Stimulated activated naive CD8-positive, alpha-beta T cell treated with anti-CD3 and anti-CD28 coated beads, Interleukin-15, Interleukin-2, amounts not matched to agents 100 ng/mL and 50 ng/mL, for 24 hours (primary cell): ENCODE data around the gene CCDC190.
"Not testable (repeated sequence)": the region's sequence is repeated elsewhere in the genome, so short reads cannot be mapped to it uniquely, and the experiment has no call there.

ENCODE experiments used
- H3K27ac Mint-ChIP-seq: one replicate; pipeline ENCODE4 v1.8.0; 2021; ENCODE audit warnings: mild to moderate bottlenecking, mixed read lengths
- H3K27me3 Mint-ChIP-seq: one replicate; pipeline ENCODE4 v1.8.0; 2021; ENCODE audit warnings: mixed read lengths
- H3K36me3 Mint-ChIP-seq: one replicate; pipeline ENCODE4 v1.8.0; 2021; ENCODE audit warnings: low read depth, mixed read lengths
- H3K4me1 Mint-ChIP-seq: one replicate; pipeline ENCODE4 v1.8.0; 2021; ENCODE audit warnings: low read depth, mixed read lengths
- H3K4me3 Mint-ChIP-seq: one replicate; pipeline ENCODE4 v1.8.0; 2021; ENCODE audit warnings: mild to moderate bottlenecking, mixed read lengths
- H3K9me3 Mint-ChIP-seq: one replicate; pipeline ENCODE4 v1.8.0; 2021; ENCODE audit warnings: mixed read lengths

Gene CCDC190

DNA sequence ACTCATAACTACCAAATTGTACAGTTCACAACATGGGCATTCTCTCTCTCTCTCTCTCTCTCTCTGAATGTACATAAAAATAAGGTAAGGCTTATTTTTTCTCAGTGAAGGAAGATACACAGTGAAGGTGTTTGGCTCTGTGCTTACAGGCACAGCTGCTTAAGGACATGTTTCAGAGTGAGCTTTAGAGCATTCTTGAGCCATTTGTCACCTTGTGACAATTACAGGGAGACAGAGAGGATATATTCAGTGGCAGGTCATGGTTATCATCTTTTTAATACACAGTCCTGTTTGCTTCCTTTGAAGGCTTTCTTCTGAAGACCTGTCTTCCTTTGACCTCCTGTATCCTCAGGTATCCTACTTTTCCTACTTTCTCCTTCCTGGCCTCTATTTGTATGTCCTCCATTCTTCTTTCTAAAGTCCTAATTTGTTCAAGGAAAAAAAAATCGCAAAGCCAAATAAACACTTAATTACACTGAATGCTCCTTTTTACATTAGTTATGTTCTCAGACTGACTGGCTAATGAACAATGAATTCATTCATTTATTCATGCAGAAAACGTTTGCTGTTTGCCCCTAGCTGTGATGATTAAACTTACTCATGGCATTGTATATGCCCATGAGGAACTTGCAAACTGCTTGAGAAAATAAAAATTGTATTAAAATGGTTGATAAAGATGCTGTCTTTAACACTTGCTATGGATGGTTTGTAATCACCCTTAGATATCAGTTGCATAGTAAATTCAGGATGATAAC, 37.0 kb downstream of the CCDC190 start:
- H3K27me3 Mint-ChIP-seq = peaks cover 61% of the 10 kb centered on the region
- no peaks in the 10 kb centered on the region for H3K36me3 Mint-ChIP-seq
- peaks cover 4% of the 10 kb centered on the region for H3K9me3 Mint-ChIP-seq
- H3K4me3 Mint-ChIP-seq = no peak overlapping the region
- no peak overlapping the region for H3K27ac Mint-ChIP-seq
- peaks cover 20% of the 10 kb centered on the region for H3K4me1 Mint-ChIP-seq

DNA sequence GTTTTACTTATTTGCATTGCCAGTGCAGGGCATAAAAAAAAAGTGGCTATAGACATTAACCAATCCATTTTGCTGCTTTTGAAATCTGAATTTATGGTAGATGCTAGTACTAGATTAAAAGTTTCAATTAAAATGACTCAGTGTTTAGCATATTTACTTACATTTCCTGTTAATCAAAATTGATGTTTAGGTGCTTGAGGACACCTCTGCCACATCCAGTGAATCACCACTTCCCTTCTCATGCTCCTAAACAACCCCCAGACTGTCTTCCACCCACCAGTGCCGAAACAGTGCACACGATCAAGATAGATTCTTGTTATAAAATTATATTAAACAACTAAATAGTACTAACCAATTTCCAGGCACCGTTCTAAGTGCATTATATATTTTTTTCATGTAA, 37.7 kb downstream of the CCDC190 start:
- Mint-ChIP-seq H3K27ac (no peak overlapping the region), H3K4me3 (peak overlapping the region; percentile 75), H3K36me3 (no peaks in the 10 kb centered on the region), H3K9me3 (peaks cover 4% of the 10 kb centered on the region), H3K4me1 (peaks cover 20% of the 10 kb centered on the region), H3K27me3 (peaks cover 56% of the 10 kb centered on the region)

DNA sequence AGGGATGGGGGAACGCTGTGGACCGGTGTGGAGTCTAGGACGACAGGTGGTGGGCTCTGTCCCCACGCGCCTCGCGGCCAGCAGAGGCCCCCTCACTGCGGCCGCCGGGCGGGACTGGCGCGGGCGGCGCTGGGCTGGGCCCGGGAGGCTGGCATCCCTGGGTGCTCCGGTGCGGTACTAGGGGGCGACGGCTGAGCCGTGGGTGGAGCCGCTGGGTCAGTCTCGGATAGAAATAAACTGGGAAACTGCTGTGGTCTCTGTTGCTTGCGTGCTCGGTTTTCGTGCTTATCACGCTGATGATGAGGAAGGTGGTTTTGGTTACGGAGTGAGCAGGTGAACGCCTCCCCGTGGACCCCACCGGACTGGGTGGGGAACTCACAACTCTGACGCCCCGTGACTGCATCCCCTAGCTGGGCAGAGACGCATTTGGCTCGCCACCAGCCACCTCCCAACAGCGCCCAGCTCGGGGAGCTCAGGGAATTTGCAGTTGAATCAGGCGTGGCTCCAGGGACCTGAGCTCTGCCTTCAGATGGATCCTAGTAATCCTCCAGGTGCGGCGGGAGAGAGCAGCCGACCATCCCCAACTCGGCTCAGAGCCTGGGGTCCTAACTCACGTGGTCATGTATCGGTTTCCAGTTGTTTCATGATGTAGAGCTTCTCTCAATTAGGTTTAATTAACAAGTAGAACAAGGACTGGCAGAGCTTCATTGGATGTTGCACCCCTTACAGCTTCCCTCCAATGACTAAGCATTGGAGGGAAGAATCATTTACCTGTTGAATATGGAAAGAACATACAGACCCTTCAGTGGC, 38.4 kb downstream of the CCDC190 start:
- Mint-ChIP-seq H3K36me3 (no peaks in the 10 kb centered on the region), H3K4me3 (peak overlapping the region; percentile 75), H3K9me3 (peaks cover 4% of the 10 kb centered on the region), H3K27me3 (peaks cover 51% of the 10 kb centered on the region), H3K4me1 (peaks cover 20% of the 10 kb centered on the region), H3K27ac (peak overlapping the region; percentile 45)

- H3K36me3 Mint-ChIP-seq, H3K4me3 Mint-ChIP-seq, H3K27ac Mint-ChIP-seq, H3K9me3 Mint-ChIP-seq: not testable (repeated sequence)
- Mint-ChIP-seq H3K4me1 (peaks cover 19% of the 10 kb centered on the region), H3K27me3 (peaks cover 23% of the 10 kb centered on the region)
These were observed 42.3 kb downstream of the CCDC190 start for GRCh38 chr1:162818666-162819065.

DNA sequence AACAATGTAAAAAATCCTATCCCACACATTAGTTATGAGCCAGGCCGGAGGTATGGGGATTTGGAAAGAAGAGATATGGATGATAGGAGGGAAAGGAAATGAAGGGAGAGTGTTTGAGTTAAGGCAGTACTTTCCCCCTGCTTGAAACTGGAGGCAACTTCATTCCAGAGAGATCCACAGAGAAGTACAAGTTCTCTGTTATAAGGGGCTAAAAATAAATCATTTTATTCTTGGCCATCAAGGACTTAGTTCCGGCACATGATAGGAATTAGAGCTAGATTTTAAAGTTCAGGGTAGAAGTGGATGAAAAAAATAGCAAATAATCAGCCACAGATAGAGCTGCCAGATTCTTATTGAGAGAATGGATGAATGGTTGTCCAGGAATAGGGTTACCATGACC, 42.8 kb downstream of the CCDC190 start:
- not testable (repeated sequence) for H3K4me3 Mint-ChIP-seq, H3K36me3 Mint-ChIP-seq, H3K27ac Mint-ChIP-seq, H3K9me3 Mint-ChIP-seq
- Mint-ChIP-seq H3K4me1 (peaks cover 13% of the 10 kb centered on the region), H3K27me3 (peaks cover 18% of the 10 kb centered on the region)

DNA sequence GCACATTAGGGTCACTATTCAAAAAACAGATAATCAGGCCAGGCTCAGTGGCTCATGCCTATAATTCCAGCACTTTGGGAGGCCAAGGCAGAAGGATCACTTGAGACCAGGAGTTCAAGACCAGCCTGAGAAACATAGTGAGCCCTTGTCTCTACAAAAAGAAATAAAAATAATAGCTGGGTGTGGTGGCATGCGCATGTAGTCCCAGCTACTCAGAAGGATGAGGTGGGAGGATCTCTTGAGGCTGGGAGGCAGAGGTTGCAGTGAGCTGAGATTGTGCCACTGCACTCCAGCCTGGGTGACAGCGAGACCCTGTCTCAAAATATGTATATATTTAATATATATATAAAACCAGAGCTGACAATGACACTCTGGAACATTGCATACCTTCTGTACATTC, 48.6 kb downstream of the CCDC190 start:
- H3K4me3 Mint-ChIP-seq, H3K9me3 Mint-ChIP-seq, H3K27me3 Mint-ChIP-seq, H3K4me1 Mint-ChIP-seq, H3K27ac Mint-ChIP-seq: not testable (repeated sequence)
- H3K36me3 Mint-ChIP-seq = peaks cover 29% of the 10 kb centered on the region

DNA sequence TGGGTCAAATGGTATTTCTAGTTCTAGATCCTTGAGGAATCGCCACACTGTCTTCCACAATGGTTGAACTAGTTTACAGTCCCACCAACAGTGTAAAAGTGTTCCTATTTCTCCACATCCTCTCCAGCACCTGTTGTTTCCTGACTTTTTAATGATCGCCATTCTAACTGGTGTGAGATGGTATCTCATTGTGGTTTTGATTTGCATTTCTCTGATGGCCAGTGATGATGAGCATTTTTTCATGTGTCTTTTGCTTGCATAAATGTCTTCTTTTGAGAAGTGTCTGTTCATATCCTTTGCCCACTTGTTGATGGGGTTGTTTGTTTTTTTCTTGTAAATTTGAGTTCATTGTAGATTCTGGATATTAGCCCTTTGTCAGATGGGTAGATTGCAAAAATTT, 53.5 kb downstream of the CCDC190 start:
- H3K9me3 Mint-ChIP-seq, H3K4me1 Mint-ChIP-seq, H3K27ac Mint-ChIP-seq, H3K4me3 Mint-ChIP-seq, H3K27me3 Mint-ChIP-seq: not testable (repeated sequence)
- H3K36me3 Mint-ChIP-seq = peaks cover 64% of the 10 kb centered on the region
